ENCODE measurements around the gene RBMS1.

- TF ChIP-seq CTCF (IDR thresholded peaks at IDR 0.05) (no peak), POLR2A (IDR thresholded peaks at IDR 0.05) (no peak)
These were observed 8.9 kb upstream of the RBMS1 start for GRCh38 chr2:160502478-160502877.
